GM23248 (cell line): ENCODE measurements around the gene ENOX2. TPM values are rescaled to one million over a fixed set of nuclear protein-coding genes. Genes with fewer than 3 reads are reported as not detected.

ENCODE experiments used
- DNase-seq: peaks from one replicate; pipeline ENCODE4 v3.0.0-alpha.2; 2015
- H2AFZ ChIP-seq: fragments of 200-600 bp; sonication (generic); 2 replicates; pipeline ENCODE4 v1.6.1; 2016; ENCODE audit warnings: antibody characterized with exemption
- H3F3A ChIP-seq: fragments of 200-600 bp; sonication (generic); 2 replicates; pipeline ENCODE4 v1.6.1; 2016; ENCODE audit warnings: mild to moderate bottlenecking, antibody characterized with exemption, mixed run types; ENCODE audit not compliant: insufficient read depth
- H3K27ac ChIP-seq: fragments of 200-600 bp; sonication (generic); 2 replicates; pipeline ENCODE4 v1.5.1; 2016; ENCODE audit warnings: mild to moderate bottlenecking
- H3K27me3 ChIP-seq: fragments of 200-600 bp; sonication (generic); replicated peaks from 2 replicates; pipeline ENCODE4 v1.6.1; 2016; ENCODE audit warnings: mild to moderate bottlenecking; ENCODE audit not compliant: insufficient read depth
- H3K36me3 ChIP-seq: fragments of 200-600 bp; sonication (generic); 2 replicates; pipeline ENCODE4 v1.6.1; 2016; ENCODE audit warnings: low read depth, mild to moderate bottlenecking
- H3K4me1 ChIP-seq: fragments of 200-600 bp; sonication (generic); 2 replicates; pipeline ENCODE4 v1.6.1; 2016; ENCODE audit warnings: mild to moderate bottlenecking; ENCODE audit not compliant: insufficient read depth
- H3K4me2 ChIP-seq: fragments of 200-600 bp; sonication (generic); one replicate; pipeline ENCODE4 v1.6.1; 2016; ENCODE audit warnings: mild to moderate bottlenecking; ENCODE audit not compliant: unreplicated experiment
- H3K4me3 ChIP-seq: fragments of 200-600 bp; sonication (generic); 2 replicates; pipeline ENCODE4 v1.5.1; 2016; ENCODE audit warnings: mild to moderate bottlenecking
- H3K79me2 ChIP-seq: fragments of 200-600 bp; sonication (generic); 2 replicates; pipeline ENCODE4 v1.6.1; 2016; ENCODE audit warnings: mild to moderate bottlenecking; ENCODE audit not compliant: insufficient read depth
- H3K9ac ChIP-seq: fragments of 200-600 bp; sonication (generic); 2 replicates; pipeline ENCODE4 v1.6.1; 2016; ENCODE audit warnings: mild to moderate bottlenecking
- H3K9me2 ChIP-seq: fragments of 200-600 bp; sonication (generic); 2 replicates; pipeline ENCODE4 v1.6.1; 2016; ENCODE audit warnings: mixed run types, mild to moderate bottlenecking, moderate library complexity; ENCODE audit not compliant: insufficient read depth
- H3K9me3 ChIP-seq: fragments of 200-600 bp; sonication (generic); one replicate; pipeline ENCODE4 v1.6.1; 2017; ENCODE audit warnings: low read depth
- H4K20me1 ChIP-seq: fragments of 200-600 bp; sonication (generic); 2 replicates; pipeline ENCODE4 v1.6.0; 2016; ENCODE audit not compliant: insufficient read depth
- EZH2 ChIP-seq: fragments of 200-600 bp; sonication (generic); IDR thresholded peaks from 2 replicates; pipeline ENCODE4 v1.6.1; 2018; ENCODE audit warnings: antibody characterized with exemption, mild to moderate bottlenecking; ENCODE audit not compliant: insufficient read depth, poor library complexity, severe bottlenecking
- EZH2phosphoT487 ChIP-seq: fragments of 200-600 bp; sonication (generic); IDR thresholded peaks from 2 replicates; pipeline ENCODE4 v1.6.1; 2018; ENCODE audit warnings: antibody characterized with exemption, moderate library complexity, mild to moderate bottlenecking, low read depth; ENCODE audit not compliant: insufficient read depth
- WGBS, 2 experiments: methylation state at CpG; one replicate each; pipeline ENCODE4 v1.1.6; 2015 to 2017; ENCODE audit warnings: low lambda C conversion rate in 2 of 2, low coverage in 1 of 2; ENCODE audit errors: missing lambda C conversion rate in 2 of 2; 5-methylcytosine and 5-hydroxymethylcytosine counted together
- in situ Hi-C: fragments of 300-500 bp; cut with MboI; formaldehyde crosslinking; loops from 2 replicates; pipeline ENCODE4 v1.15.0; 2020
- polyA plus RNA-seq: library from polyadenylated mRNA; unstranded; fragments of >200 nt; fragmentation: Nextera tagmentation; extraction: Ambion mirVana; gene quantifications from 2 replicates; pipeline ENCODE4 v1.2.1, GENCODE V29; 2016
- total RNA-seq: library from RNA; depleted of rRNA; stranded (reverse); fragments of >200 nt; shearing (Covaris generic); gene quantifications from 2 replicates; pipeline ENCODE4 v1.2.3, GENCODE V29; 2014

ENOX2 gene
- total and polyA plus RNA-seq, 2 experiments from 2014 or later = 13.6 to 14.5 TPM

GRCh38 chrX:130699618-130700017 is 203.4 kb downstream of the ENOX2 start:
- no peak overlapping the region for H3K4me3 ChIP-seq
- TF ChIP-seq EZH2phosphoT487 = no peak
- TF ChIP-seq EZH2 = no peak
- DNase-seq = no peak
- no peaks in the 10 kb centered on the region for H3K79me2 ChIP-seq
- WGBS, 2 experiments = 98 to 100% methylated on average over 3 of the region's 3 CpGs
- H3F3A ChIP-seq = peaks cover 21% of the 10 kb centered on the region
- no peaks in the 10 kb centered on the region for H3K36me3 ChIP-seq
- H3K4me1 ChIP-seq = peaks cover 22% of the 10 kb centered on the region
- H2AFZ ChIP-seq = no peak overlapping the region
- no peaks in the 10 kb centered on the region for H4K20me1 ChIP-seq
- no peak overlapping the region for H3K27ac ChIP-seq
- H3K9me2 ChIP-seq = no peaks in the 10 kb centered on the region
- H3K9me3 ChIP-seq = no peaks in the 10 kb centered on the region
- H3K9ac ChIP-seq = no peak overlapping the region
- H3K27me3 ChIP-seq = no peaks in the 10 kb centered on the region
- H3K4me2 ChIP-seq = no peak overlapping the region
- in situ Hi-C loops = no loop called here

DNA sequence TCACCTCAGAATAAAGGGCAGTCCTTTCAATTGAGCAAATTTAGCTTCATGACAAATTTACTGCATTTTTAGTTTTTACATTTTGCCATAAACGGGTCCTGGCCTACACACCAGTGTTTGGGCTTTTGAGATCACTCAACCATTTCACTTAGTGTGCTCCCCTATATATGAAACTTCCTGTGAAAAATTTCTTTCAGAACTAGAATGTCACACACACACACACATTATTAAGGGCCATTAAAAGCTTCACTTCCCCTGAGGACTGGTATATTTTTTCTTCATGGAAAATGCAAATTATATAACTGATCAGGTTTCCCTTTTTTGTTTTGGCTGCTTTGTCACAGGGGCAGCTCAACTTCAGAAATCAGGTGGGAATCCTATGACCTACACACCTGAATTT is 206.5 kb downstream of the ENOX2 start:
- Histone ChIP-seq H3F3A (no peaks in the 10 kb centered on the region), H3K9me3 (no peaks in the 10 kb centered on the region), H3K27me3 (no peaks in the 10 kb centered on the region), H3K9me2 (no peaks in the 10 kb centered on the region), H3K4me1 (no peaks in the 10 kb centered on the region), H3K9ac (no peak overlapping the region), H3K4me2 (no peak overlapping the region), H3K4me3 (no peak overlapping the region), H3K27ac (no peak overlapping the region), H2AFZ (no peak overlapping the region), H3K36me3 (no peaks in the 10 kb centered on the region), H4K20me1 (no peaks in the 10 kb centered on the region), H3K79me2 (no peaks in the 10 kb centered on the region)
- TF ChIP-seq EZH2 (no peak), EZH2phosphoT487 (no peak)
- 88 to 100% methylated on average over 1 of the region's 1 CpG for WGBS, 2 experiments
- in situ Hi-C loops = no loop called here
- DNase-seq = no peak

GRCh38 chrX:130695931-130696330 is 207.1 kb downstream of the ENOX2 start:
- no peaks in the 10 kb centered on the region for H4K20me1 ChIP-seq
- H3K27ac ChIP-seq = no peak overlapping the region
- no peak overlapping the region for H3K4me2 ChIP-seq
- TF ChIP-seq EZH2 (no peak), EZH2phosphoT487 (no peak)
- H3K79me2 ChIP-seq = no peaks in the 10 kb centered on the region
- H3K4me3 ChIP-seq = no peak overlapping the region
- no peaks in the 10 kb centered on the region for H3K4me1 ChIP-seq
- no peak for DNase-seq
- no peaks in the 10 kb centered on the region for H3K36me3 ChIP-seq
- H3K9me2 ChIP-seq = no peaks in the 10 kb centered on the region
- in situ Hi-C loops = no loop called here
- H3K9me3 ChIP-seq = no peaks in the 10 kb centered on the region
- WGBS, 2 experiments = 100% methylated on average over 1 of the region's 1 CpG
- H3K27me3 ChIP-seq = no peaks in the 10 kb centered on the region
- H3K9ac ChIP-seq = no peak overlapping the region
- H2AFZ ChIP-seq = no peak overlapping the region
- no peaks in the 10 kb centered on the region for H3F3A ChIP-seq

DNA sequence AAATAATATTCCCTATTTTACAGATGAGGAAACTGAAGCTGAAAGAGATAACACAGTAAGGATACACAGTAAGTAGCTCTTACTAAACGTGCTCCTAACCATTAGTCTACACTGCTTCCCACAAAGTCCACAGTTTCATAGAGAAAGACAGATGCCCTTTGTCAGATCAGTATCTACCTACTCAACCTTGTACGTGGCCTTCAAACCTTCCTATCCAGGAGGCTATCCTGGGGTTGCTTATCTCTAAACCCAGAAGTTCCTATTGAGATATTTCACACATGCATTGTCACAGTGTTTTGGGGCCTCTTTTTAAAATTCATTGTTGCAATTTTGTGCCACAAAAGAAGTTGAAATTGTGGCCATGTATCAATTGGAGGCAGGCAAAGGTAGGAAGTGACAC is 208.0 kb downstream of the ENOX2 start:
- DNase-seq = no peak
- in situ Hi-C loops = no loop called here

GRCh38 chrX:130691576-130691975 is 211.4 kb downstream of the ENOX2 start:
- Histone ChIP-seq H3K4me1 (no peaks in the 10 kb centered on the region), H3K27ac (no peak overlapping the region), H3K36me3 (no peaks in the 10 kb centered on the region), H3K9ac (no peak overlapping the region), H3K9me3 (no peaks in the 10 kb centered on the region), H3K79me2 (no peaks in the 10 kb centered on the region), H4K20me1 (no peaks in the 10 kb centered on the region), H3F3A (no peaks in the 10 kb centered on the region), H3K4me2 (no peak overlapping the region), H3K27me3 (no peaks in the 10 kb centered on the region), H3K9me2 (no peaks in the 10 kb centered on the region), H2AFZ (no peak overlapping the region), H3K4me3 (no peak overlapping the region)
- in situ Hi-C loops = no loop called here
- 98 to 100% methylated on average over 3 of the region's 3 CpGs for WGBS, 2 experiments
- TF ChIP-seq EZH2 = no peak
- no peak for TF ChIP-seq EZH2phosphoT487
- DNase-seq = no peak

More for the DNA sequence above, 208.0 kb downstream of the ENOX2 start:
- Histone ChIP-seq H3K27ac (no peak overlapping the region), H2AFZ (no peak overlapping the region), H3F3A (no peaks in the 10 kb centered on the region), H3K4me1 (no peaks in the 10 kb centered on the region), H3K9me3 (no peaks in the 10 kb centered on the region), H3K9ac (no peak overlapping the region), H3K27me3 (no peaks in the 10 kb centered on the region), H3K36me3 (no peaks in the 10 kb centered on the region), H3K79me2 (no peaks in the 10 kb centered on the region), H3K9me2 (no peaks in the 10 kb centered on the region), H3K4me3 (no peak overlapping the region), H4K20me1 (no peaks in the 10 kb centered on the region), H3K4me2 (no peak overlapping the region)
- WGBS, 2 experiments = 96 to 100% methylated on average over 2 of the region's 2 CpGs
- no peak for TF ChIP-seq EZH2
- no peak for TF ChIP-seq EZH2phosphoT487
